Measurements from ENCODE around the gene INCENP.
"Not testable (repeated sequence)": the region's sequence is repeated elsewhere in the genome, so short reads cannot be mapped to it uniquely, and the experiment has no call there.

The INCENP gene

DNA sequence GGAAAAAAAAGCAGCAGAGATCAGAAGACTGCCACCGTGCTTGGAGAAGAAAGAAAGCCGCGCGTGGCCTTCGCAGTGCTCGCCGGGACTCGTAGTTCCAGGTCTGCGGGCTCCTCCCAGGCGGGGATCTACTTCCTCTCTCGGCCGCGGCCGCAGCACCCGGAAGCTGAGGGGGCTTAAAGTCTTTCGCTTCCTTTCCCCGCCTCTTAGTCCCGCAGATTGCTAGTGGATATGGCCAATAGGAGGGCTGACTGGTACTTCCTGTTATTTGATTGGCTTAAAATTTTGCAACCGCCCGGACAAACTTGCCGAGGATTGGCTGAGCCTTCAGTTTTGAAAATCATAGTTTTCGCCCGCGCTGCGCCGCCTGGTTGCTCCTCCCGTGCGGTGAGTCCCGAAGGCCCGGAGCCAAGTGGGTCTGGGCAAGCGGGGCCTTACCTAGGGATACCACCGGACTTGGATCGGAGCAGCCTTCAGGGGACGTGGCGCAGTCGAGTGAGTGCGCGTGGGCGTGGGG, at the start of gene INCENP:
Gene INCENP (plus strand): TSS at position 343 of the 517 bp plus-strand sequence. CDS start 4,151 bp downstream, outside the sequence.
- H3K27ac ChIP-seq = peak within 1 kb of the TSS; percentile 80
- ChIA-PET POLR2A (ENCODE audit: low non-redundant PET) (no interaction called here), CTCF (interaction anchor here (0.6 kb wide), 2 partner anchors 155 to 798 kb away, joined by 3 to 4 read pairs; no protein-coding TSS in a partner anchor)
- TF ChIP-seq, protein P1, sequence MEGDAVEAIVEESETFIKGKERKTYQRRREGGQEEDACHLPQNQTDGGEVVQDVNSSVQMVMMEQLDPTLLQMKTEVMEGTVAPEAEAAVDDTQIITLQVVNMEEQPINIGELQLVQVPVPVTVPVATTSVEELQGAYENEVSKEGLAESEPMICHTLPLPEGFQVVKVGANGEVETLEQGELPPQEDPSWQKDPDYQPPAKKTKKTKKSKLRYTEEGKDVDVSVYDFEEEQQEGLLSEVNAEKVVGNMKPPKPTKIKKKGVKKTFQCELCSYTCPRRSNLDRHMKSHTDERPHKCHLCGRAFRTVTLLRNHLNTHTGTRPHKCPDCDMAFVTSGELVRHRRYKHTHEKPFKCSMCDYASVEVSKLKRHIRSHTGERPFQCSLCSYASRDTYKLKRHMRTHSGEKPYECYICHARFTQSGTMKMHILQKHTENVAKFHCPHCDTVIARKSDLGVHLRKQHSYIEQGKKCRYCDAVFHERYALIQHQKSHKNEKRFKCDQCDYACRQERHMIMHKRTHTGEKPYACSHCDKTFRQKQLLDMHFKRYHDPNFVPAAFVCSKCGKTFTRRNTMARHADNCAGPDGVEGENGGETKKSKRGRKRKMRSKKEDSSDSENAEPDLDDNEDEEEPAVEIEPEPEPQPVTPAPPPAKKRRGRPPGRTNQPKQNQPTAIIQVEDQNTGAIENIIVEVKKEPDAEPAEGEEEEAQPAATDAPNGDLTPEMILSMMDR (conservative IDR thresholded peaks at IDR 0.05; ENCODE audit: low read depth) = no peak
- DNase-seq (ENCODE audit: low spot score) = peak; percentile 99

DNA sequence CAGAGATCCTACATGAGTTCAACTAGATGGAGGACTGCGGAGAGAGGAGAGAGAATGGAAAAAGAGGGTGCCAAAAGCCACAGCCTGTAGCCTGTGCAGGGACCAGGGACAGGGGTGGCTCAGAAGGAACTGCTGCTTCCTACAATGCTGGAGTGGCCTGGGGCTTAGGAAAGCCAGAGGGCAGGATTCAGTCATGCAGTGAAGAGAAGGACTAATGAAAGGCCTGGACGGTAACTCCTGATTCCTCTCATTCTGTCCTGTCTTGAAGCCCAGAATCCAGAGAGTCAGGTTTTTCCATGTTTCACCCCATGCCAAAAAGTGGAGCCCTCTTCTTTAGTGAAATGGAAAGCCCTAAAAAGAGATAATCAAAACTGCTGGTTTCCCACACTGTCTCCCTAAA, 48.4 kb upstream of the INCENP start:
- TF ChIP-seq, protein P1 (conservative IDR thresholded peaks at IDR 0.05; ENCODE audit: low read depth) = no peak
- CTCF ChIA-PET = no interaction called here
- POLR2A ChIA-PET (ENCODE audit: low non-redundant PET) = no interaction called here
- DNase-seq (ENCODE audit: low spot score) = no peak
- no peak overlapping the region for H3K27ac ChIP-seq

DNA sequence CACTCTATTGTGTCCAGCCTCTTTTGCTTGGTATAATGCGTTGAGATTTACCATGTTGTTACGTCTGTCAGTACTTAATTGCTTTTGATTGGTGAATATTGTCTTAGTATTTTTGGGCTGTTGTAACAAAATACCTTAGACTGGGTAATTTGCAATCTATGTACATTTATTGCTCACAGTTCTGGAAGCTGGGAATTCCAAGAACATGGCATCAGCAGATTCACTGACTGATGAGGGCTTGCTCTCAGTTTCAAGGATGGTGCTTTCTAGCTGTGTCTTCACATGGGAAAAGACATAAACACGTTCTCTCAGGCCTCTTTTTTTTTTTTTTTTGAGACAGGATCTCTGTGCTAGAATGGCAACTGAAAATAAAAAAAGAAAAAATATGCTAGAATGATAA, 46.7 kb upstream of the INCENP start:
- POLR2A ChIA-PET (ENCODE audit: low non-redundant PET) = no interaction called here
- no peak overlapping the region for H3K27ac ChIP-seq
- DNase-seq (ENCODE audit: low spot score) = no peak
- TF ChIP-seq, protein P1 (conservative IDR thresholded peaks at IDR 0.05; ENCODE audit: low read depth) = no peak
- CTCF ChIA-PET = interaction anchor here (0.6 to 1.0 kb wide), 2 partner anchors 31 to 1519 kb away, joined by 4 to 8 read pairs; no protein-coding TSS in a partner anchor

DNA sequence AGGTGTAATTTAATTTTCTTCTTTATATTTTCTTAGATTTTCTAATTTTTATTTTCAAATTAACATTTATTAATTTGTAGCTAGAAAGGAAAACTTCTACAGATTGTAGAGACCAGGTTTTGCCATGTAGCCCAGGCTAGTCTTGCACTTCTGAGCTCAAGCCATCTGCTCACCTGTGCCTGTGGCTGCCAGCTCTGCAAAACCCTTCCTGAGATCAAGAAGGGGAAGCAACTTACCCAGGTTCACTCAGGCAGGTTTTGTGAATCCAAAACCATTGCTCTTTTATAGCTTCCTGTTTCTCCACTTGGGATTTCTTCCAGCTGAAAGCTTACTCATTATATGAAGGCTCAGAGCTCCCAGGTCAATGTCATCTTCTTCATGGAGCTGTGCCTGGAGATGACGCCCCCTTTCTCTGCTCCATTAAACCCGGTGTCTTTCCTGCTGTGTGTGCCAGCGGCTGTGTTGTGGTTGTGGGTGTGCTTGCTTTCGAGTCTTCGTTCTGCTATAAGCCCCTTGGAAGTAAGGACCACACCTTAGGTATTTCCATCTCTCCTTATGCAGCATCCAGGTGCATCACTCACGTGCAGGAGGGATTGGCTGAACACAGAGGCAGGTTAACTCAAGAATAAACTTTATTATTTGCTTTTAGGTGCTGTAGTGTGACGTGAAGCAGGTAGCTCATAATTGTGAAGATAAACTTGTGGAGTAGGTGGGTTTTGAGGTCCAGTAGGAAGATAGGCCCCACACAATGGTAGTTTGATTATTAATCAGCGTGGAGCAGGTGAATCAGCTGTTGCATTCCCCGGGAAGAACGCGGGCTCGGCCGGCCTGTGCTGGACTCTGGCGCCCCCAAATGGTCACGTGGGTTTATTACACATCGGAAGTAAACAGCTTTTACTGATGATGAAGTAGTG, 42.2 kb upstream of the INCENP start:
- POLR2A ChIA-PET (ENCODE audit: low non-redundant PET) = interaction anchor here (0.6 kb wide), 1 partner anchor 381 kb away, joined by 5 read pairs; no protein-coding TSS in a partner anchor
- H3K27ac ChIP-seq = 0 out of 2 replicates have a peak overlapping the region, but pooled peaks have one; percentile 10
- CTCF ChIA-PET = interaction anchor here (0.5 to 3.1 kb wide), 49 partner anchors 8 to 349 kb away, joined by 3 to 62 read pairs (median 4); no protein-coding TSS in a partner anchor
- TF ChIP-seq, protein P1 (conservative IDR thresholded peaks at IDR 0.05; ENCODE audit: low read depth) = peak; percentile 88
- DNase-seq (ENCODE audit: low spot score) = peak; percentile 73

DNA sequence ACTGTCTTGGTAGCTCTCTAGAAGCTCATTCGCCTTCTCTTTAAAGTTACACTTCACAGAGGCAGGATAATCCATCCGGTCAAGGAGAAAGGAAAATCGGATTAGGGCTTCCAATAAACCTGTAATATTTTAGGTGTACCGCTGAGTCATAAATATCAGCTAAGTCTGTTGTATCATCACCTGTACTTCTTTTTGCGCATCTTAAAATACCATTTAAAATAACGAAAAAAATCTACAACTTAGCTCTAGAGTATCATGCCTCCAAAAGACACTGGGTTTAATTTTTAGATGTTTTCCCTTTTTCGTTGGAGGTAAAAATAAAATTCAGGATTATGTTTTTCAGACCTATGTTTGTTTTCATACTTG, 41.5 kb upstream of the INCENP start:
- no peak overlapping the region for H3K27ac ChIP-seq
- TF ChIP-seq, protein P1 (conservative IDR thresholded peaks at IDR 0.05; ENCODE audit: low read depth) = peak; percentile 55
- DNase-seq (ENCODE audit: low spot score) = no peak
- POLR2A ChIA-PET (ENCODE audit: low non-redundant PET) = no interaction called here
- CTCF ChIA-PET = interaction anchor here (0.5 to 3.1 kb wide), 43 partner anchors 11 to 349 kb away, joined by 3 to 62 read pairs (median 4); no protein-coding TSS in a partner anchor

DNA sequence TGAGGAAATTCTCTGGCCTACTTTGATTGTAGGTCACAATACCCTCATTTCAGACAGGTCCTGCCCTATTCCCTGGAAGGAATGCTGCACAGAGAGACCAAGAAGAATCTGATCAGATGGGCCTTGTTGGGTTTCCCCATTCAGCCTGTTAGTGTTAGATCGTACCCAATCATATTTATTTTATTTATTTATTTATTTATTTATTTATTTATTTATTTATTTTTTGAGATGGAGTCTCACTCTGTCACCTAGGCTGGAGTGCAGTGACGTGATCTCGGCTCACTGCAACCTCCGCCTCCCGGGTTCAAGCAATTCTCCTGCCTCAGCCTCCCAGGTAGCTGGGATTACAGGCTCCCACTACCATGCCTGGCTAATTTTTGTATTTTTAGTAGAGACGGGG, 39.0 kb upstream of the INCENP start:
- DNase-seq (ENCODE audit: low spot score); POLR2A ChIA-PET (ENCODE audit: low non-redundant PET); H3K27ac ChIP-seq: not testable (repeated sequence)
- CTCF ChIA-PET = interaction anchor here (0.6 to 0.7 kb wide), 2 partner anchors 185 to 288 kb away, joined by 3 read pairs; no protein-coding TSS in a partner anchor

Data from RWPE1 (cell line).